Stimulated activated CD4-positive, alpha-beta T cell treated with anti-CD3 and anti-CD28 coated beads, Interleukin-12 subunit alpha, Interleukin-12 subunit beta, amount 100 ng/mL, for 24 hours (primary cell): ENCODE results near the gene TRIM38.
"Not testable (repeated sequence)": the region's sequence is repeated elsewhere in the genome, so short reads cannot be mapped to it uniquely, and the experiment has no call there.

Source experiments
- DNase-seq, 2 experiments: peaks; one replicate each; pipeline ENCODE4 v3.0.0-alpha.2; 2020; ENCODE audit warnings: low read depth in 2 of 2

TRIM38 gene

GRCh38 chr6:25942561-25943147, 19.9 kb upstream of the TRIM38 start:
- DNase-seq, result no peak

- no peak for DNase-seq
These were observed 18.7 kb upstream of the TRIM38 start for GRCh38 chr6:25943887-25944286.

- DNase-seq, result no peak
These were observed 17.7 kb upstream of the TRIM38 start for GRCh38 chr6:25944688-25945574.

DNA sequence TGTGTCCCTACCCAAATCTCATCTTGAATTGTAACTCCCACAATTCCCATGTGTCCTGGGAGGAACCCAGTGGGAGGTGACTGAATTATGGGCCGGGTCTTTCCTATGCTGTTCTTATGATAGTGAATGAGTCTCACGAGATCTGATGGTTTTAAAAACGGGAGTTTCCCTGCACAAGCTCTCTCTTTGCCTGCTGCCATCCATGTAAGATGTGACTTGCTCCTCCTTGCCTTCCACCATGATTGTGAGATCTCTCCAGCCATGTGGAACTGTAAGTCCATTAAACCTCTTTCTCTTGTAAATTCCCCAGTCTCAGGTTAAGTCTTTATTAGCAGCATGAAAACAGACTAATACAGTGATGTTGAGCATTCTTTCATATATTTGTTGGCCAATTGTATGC, 16.9 kb upstream of the TRIM38 start:
- DNase-seq, result not testable (repeated sequence)

GRCh38 chr6:25946631-25947030, 16.0 kb upstream of the TRIM38 start:
- DNase-seq, result no peak

DNA sequence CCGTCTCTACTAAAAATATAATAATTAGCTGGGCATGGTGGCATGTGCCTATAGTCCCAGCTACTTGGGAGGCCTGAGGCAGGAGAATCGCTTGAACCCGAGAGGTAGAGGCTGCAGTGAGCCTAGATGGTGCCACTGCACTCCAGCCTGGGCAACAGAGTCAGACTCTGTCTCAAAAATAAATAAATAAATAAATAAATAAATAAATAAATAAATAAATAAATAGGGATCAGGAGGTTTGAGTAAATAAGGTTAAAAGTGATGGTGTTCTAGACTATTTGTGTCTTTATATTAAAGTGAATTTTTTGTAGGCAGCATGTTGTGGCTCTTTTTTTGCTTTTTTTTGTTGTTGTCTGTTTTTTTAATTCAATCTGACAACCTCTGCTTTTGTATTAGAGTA, 15.1 kb upstream of the TRIM38 start:
- DNase-seq, result not testable (repeated sequence)

GRCh38 chr6:25949695-25950094, 12.9 kb upstream of the TRIM38 start:
- no peak for DNase-seq

- DNase-seq, result no peak
These were observed 12.3 kb upstream of the TRIM38 start for GRCh38 chr6:25950297-25950696.

GRCh38 chr6:25951296-25952032, 11.1 kb upstream of the TRIM38 start:
- no peak for DNase-seq

DNA sequence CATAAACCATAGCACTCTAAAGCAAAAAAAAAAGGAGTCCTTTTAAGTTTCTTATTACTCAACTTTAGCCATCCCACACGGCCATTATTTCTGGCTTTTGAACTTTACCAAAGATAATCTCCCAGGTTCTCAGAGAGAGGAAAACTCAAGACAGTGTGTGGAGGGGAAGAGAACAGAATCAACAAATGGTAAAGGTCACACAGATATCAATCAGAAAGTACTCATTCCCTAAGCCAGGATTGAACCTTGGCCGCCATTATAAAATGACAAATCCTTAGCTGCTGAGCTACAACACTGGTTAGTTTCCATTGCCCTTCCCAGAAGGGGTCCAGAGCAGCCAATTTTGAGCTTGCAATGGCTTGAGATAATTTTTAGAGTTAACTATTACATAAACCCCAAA, 10.1 kb upstream of the TRIM38 start:
- DNase-seq, result no peak

DNA sequence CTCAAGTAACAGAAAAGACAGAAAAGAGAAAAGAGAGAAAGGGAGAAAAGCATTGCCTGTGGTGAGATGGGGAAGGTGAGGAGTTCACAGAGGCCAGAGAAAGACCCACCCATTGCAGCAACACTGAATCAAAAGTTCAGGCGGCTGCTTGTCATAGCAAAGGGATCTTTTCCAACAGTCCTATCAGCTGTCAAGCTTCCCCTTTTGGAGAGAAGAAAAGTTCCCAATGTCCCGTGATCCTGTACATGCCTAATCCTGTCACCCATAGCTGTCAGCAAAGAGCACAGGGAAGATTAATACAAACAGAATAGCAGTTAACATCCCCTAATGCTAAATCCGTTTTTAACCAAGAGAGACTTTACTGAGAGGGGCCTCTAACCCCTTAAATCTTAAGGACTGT, 8.9 kb upstream of the TRIM38 start:
- no peak for DNase-seq

- DNase-seq, result no peak
These were observed 7.8 kb upstream of the TRIM38 start for GRCh38 chr6:25954756-25955155.

- no peak for DNase-seq
These were observed 6.4 kb upstream of the TRIM38 start for GRCh38 chr6:25956226-25956625.

- no peak for DNase-seq
These were observed 3.9 kb upstream of the TRIM38 start for GRCh38 chr6:25958700-25959162.

- DNase-seq, result no peak
These were observed 2.6 kb upstream of the TRIM38 start for GRCh38 chr6:25959890-25960536.

DNA sequence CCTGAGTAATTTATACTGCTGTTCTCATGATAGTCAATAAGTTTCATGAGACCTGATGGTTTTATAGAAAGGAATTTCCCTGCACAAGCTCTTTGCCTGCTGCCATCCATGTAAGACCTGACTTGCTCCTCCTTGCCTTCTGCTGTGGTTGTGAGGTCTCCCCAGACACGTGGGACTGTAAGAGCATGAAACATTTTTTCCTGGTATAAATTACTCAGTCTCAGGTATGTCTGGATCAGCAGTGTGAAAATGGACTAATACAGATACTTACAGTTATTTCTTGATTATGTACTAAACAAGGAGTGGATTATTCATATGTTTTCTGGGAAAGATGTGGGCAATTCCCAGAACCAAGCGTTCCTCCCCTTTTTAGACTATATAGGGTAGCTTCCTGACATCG, 1.9 kb upstream of the TRIM38 start:
- peak in 1 of 2 experiments; percentile 48 for DNase-seq

DNA sequence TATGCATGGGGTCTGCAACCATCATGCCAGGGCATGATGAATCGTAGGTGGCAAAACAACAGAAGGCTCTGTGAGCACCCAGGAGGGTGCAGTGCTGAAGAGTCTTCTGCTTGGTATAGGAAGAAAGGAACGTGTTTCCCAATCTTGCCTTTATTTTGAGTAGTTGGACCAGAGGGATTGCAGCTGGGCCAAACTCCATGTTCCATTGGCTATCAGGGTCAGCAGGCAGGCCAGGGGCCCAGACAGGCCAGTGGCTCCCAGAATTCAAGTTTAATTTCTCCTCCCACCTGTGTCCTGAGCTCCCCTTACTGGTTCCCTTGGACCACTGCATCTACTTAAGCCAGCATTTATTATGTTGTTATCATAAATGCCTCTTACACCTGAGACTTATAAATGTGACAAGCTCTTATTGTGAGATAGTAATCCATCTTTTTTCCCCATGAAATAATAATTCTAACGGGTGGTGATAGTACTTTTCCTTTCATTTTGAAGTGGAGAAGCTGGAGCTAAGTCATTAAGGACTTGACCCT, 918 bp upstream of the TRIM38 start:
- no peak for DNase-seq

DNA sequence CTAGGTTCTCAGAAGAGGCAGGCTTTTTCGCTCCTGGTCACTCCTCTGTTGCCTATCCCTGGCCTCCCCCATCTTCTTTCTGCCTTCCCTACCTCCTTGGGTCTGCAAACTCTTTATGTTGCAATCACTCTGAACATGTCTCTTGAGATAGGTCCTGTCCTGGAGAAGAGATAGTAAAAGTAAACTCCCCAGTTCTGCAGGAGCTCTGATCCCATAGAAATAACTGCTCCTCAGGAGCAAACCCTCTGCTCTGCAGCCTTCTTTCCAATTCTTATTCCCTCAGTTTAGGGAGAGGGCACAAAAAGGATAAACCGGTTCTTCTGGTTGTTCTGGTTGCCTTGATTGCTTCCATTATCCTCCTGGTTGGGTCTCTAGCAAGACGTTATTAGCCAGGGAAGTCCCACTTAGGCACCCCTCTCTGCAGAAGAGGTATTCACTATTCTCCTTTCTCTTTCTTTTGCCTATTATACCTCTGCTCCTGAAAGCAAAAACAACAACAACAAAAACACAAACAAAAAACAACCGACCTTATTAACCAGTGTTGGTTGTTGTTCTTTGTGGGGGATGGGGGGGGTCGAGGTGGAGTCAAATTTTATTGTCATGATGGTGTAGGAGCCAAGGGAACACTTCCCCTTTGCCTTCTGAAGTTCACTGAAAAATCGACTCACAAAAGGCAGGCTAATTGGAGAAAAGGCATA, 973 bp downstream of the TRIM38 start:
- no peak for DNase-seq

DNA sequence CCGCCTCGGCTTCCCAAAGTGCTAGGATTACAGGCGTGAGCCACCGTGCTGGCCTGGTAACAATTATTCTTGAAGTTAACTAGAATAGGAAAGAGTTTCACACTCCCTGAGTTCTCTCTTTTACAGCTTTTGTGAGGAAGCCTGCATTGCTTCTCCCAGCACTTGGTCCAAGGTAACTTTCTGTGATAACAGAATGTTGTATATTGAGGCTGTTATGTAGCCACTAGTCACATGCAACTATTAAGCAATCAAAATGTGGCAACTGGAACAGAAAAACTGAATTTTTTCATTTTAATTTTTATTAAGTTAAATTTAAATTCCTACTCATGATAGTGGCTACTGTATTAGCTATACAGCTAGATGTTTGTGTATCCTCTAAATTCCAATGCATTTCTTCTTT, 2.5 kb downstream of the TRIM38 start:
- no peak for DNase-seq

DNA sequence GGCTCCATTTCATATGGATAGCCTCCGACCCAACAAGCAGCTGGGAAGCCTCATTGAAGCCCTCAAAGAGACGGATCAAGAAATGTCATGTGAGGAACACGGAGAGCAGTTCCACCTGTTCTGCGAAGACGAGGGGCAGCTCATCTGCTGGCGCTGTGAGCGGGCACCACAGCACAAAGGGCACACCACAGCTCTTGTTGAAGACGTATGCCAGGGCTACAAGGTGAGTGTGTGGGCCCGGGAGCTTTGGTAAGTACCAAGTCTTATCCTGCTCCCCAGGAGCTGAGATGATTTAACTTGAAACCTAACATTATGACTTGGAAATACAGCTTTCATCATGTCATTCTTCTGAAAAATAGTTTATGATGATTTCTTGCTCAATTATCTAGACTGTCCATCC, 4.1 kb downstream of the TRIM38 start:
- DNase-seq, result no peak

DNA sequence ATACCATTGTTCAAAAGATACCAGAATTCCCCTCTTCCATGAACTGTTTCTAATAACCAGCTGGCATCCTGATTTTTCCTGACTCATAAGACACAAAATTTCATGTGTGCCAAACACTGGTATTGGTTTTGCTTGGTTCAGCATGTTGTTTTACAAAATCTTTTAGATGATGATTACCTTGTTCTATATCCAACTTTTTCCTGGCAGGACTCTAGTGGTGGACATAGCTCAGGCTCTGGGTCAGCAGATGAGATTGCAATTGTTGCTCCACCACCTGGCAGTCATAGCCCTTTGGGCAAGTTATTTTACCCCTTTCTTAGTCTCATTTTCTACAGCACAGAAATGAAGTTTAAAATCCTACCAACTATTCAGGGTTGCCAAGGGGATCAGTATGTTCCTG, 6.2 kb downstream of the TRIM38 start:
- no peak for DNase-seq
